GM13976 (cell line): ENCODE results near the gene WNT5A.

ENCODE experiments used
- DNase-seq: peaks from one replicate; pipeline ENCODE4 v3.0.0; 2012; ENCODE audit warnings: low spot score
- CTCF ChIP-seq: IDR thresholded peaks from 2 replicates; pipeline ENCODE4 v1.5.1; 2012; ENCODE audit warnings: borderline replicate concordance, mild to moderate bottlenecking; ENCODE audit not compliant: insufficient read depth; ENCODE audit errors: extremely low read depth, missing control alignments, control extremely low read depth
- in situ Hi-C: fragments of 300-500 bp; cut with MboI; formaldehyde crosslinking; loops from one replicate; pipeline ENCODE4 v1.12.0; 2022; ENCODE audit warnings: low sequenced_read_pairs, mixed read lengths, inconsistent platforms; ENCODE audit not compliant: unreplicated experiment

WNT5A gene

GRCh38 chr3:55488398-55489055 is 1.4 kb upstream of the WNT5A start:
- in situ Hi-C loops: loop anchor here (10.0 to 25.0 kb wide), 2 partner anchors 236 to 774 kb away; no protein-coding TSS in a partner anchor
- TF ChIP-seq CTCF: no peak
- peak; percentile 84 for DNase-seq

- TF ChIP-seq CTCF: no peak
- in situ Hi-C loops: loop anchor here (10.0 to 25.0 kb wide), 2 partner anchors 237 to 775 kb away; no protein-coding TSS in a partner anchor
- peak; percentile 59 for DNase-seq
Observed at GRCh38 chr3:55487381-55488241, 505 bp upstream of the WNT5A start.

- in situ Hi-C loops: loop anchor here (10.0 to 25.0 kb wide), 2 partner anchors 239 to 776 kb away; no protein-coding TSS in a partner anchor
- peak; percentile 38 for DNase-seq
- TF ChIP-seq CTCF: no peak
Observed at GRCh38 chr3:55486101-55486856, 827 bp downstream of the WNT5A start.

GRCh38 chr3:55484801-55485791 is 2.0 kb downstream of the WNT5A start:
- peak; percentile 89 for DNase-seq
- in situ Hi-C loops: loop anchor here (10.0 to 25.0 kb wide), 2 partner anchors 240 to 777 kb away; no protein-coding TSS in a partner anchor
- TF ChIP-seq CTCF: peak; percentile 69

GRCh38 chr3:55484191-55484689 is 2.9 kb downstream of the WNT5A start:
- in situ Hi-C loops: loop anchor here (10.0 to 25.0 kb wide), 2 partner anchors 241 to 778 kb away; no protein-coding TSS in a partner anchor
- peak; percentile 32 for DNase-seq
- TF ChIP-seq CTCF: no peak
